Calu3 (cell line): ENCODE measurements around the gene TTLL7. TPM values are rescaled to one million over a fixed set of nuclear protein-coding genes. Genes with fewer than 3 reads are reported as not detected.
A peak's percentile ranks its signal among the peaks of the same experiment; 100 is the strongest.

Experiments used
- BruUV-seq: library from RNA; stranded (reverse); fragments of 400-500 nt; replicated peaks from 2 replicates; lab custom pipeline; 2021; lab: Mats Ljungman, UMichigan
- CTCF ChIA-PET: fragments of 300-600 bp; sonication (Branson Sonifier 250); formaldehyde crosslinking; loops from one replicate; lab custom pipeline; 2022; ENCODE audit warnings: antibody characterized with exemption; lab: Charles Lee
- DNase-seq: peaks from one replicate; pipeline ENCODE4 v3.0.0; 2022
- H3K27ac Mint-ChIP-seq: one replicate; pipeline ENCODE4 v1.8.0; 2022; ENCODE audit warnings: mixed read lengths; ENCODE audit not compliant: unreplicated experiment
- H3K27me3 Mint-ChIP-seq: one replicate; pipeline ENCODE4 v1.8.0; 2022; ENCODE audit warnings: mixed read lengths; ENCODE audit not compliant: unreplicated experiment
- H3K36me3 Mint-ChIP-seq: one replicate; pipeline ENCODE4 v1.8.0; 2022; ENCODE audit warnings: mild to moderate bottlenecking, moderate library complexity, mixed read lengths; ENCODE audit not compliant: insufficient read depth, unreplicated experiment
- H3K4me1 Mint-ChIP-seq: one replicate; pipeline ENCODE4 v1.8.0; 2022; ENCODE audit warnings: mild to moderate bottlenecking, low read depth, mixed read lengths; ENCODE audit not compliant: unreplicated experiment
- H3K4me3 Mint-ChIP-seq: one replicate; pipeline ENCODE4 v1.8.0; 2022; ENCODE audit warnings: mild to moderate bottlenecking, low read depth, moderate library complexity, mixed read lengths; ENCODE audit not compliant: unreplicated experiment
- H3K9me3 Mint-ChIP-seq: one replicate; pipeline ENCODE4 v1.8.0; 2022; ENCODE audit warnings: low read depth, mixed read lengths; ENCODE audit not compliant: unreplicated experiment
- CTCF ChIP-seq: fragments of 200-600 bp; IDR thresholded peaks from one replicate; pipeline ENCODE4 v1.8.0; 2022; ENCODE audit warnings: antibody characterized with exemption; ENCODE audit not compliant: unreplicated experiment
- intact Hi-C: fragments of 100-400 bp; cut with micrococcal nuclease; formaldehyde crosslinking; loops from one replicate; pipeline ENCODE4 v1.10.0; 2022; ENCODE audit not compliant: unreplicated experiment
- total RNA-seq: library from RNA; stranded (reverse); gene quantifications from 2 replicates; pipeline ENCODE4 v1.2.3, GENCODE V29; 2022

TTLL7 gene
- total RNA-seq, 1 experiment from 2014 or later: 4.6 TPM

- no TSS peak for BruUV-seq
- DNase-seq: no peak
- intact Hi-C loops: no loop called here
- Mint-ChIP-seq H3K27me3 (no peaks in the 10 kb centered on the region), H3K27ac (no peak overlapping the region), H3K9me3 (peaks cover 3% of the 10 kb centered on the region), H3K4me1 (no peaks in the 10 kb centered on the region), H3K4me3 (no peak overlapping the region), H3K36me3 (no peaks in the 10 kb centered on the region)
- CTCF ChIA-PET: no interaction called here
- no peak for TF ChIP-seq CTCF
Measured at GRCh38 chr1:83889707-83890106, 109.2 kb downstream of the TTLL7 start.

DNA sequence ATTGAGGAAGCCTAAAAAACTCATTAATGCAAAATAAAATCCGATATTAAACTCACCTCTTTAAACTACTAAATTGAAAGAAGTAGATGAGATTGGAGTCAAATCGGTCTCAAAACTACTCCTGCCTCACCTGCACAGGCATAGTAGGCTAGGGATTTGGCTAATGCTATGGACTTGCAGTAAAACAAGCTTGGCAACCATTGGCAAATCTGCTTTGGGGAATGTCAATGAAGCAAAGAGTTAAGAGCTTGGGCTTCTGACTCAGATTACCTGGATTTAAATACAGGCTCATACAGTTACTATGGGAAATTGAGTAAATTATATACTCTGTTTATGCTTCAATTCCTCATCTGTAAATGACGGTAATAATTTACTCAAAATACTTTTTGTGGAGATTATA lies 111.4 kb downstream of the TTLL7 start:
- no peak for DNase-seq
- H3K9me3 Mint-ChIP-seq: peaks cover 3% of the 10 kb centered on the region
- H3K27ac Mint-ChIP-seq: no peak overlapping the region
- H3K27me3 Mint-ChIP-seq: no peaks in the 10 kb centered on the region
- CTCF ChIA-PET: no interaction called here
- no peaks in the 10 kb centered on the region for H3K36me3 Mint-ChIP-seq
- intact Hi-C loops: no loop called here
- no peaks in the 10 kb centered on the region for H3K4me1 Mint-ChIP-seq
- no peak for TF ChIP-seq CTCF
- no peak overlapping the region for H3K4me3 Mint-ChIP-seq
- BruUV-seq: no TSS peak

- H3K4me1 Mint-ChIP-seq: no peaks in the 10 kb centered on the region
- intact Hi-C loops: no loop called here
- no peaks in the 10 kb centered on the region for H3K36me3 Mint-ChIP-seq
- TF ChIP-seq CTCF: no peak
- DNase-seq: no peak
- peaks cover 3% of the 10 kb centered on the region for H3K9me3 Mint-ChIP-seq
- H3K27me3 Mint-ChIP-seq: no peaks in the 10 kb centered on the region
- no TSS peak for BruUV-seq
- H3K27ac Mint-ChIP-seq: no peak overlapping the region
- CTCF ChIA-PET: interaction anchor here (0.6 kb wide), 1 partner anchor 550 kb away, joined by 4 read pairs; no protein-coding TSS in a partner anchor
- no peak overlapping the region for H3K4me3 Mint-ChIP-seq
Measured at GRCh38 chr1:83883979-83884378, 115.0 kb downstream of the TTLL7 start.

DNA sequence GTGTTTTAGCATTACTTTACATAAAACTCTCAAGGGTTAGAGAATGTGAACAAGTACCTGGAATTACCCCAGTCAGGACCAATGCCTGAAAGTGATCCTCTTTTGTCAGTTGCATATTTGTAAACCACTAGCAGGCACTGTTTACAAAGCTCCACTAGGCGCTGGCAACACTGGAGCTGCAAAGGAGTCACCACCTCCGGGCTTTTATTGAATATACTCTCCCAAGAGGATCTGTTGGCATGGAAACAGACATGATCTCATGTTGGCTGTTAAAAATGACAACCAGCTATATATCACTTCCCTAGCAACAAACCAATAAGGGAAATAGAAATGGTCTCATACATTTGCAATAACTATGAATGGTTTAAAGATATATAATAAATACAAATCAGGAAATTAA lies 116.0 kb downstream of the TTLL7 start:
- no peaks in the 10 kb centered on the region for H3K27me3 Mint-ChIP-seq
- H3K36me3 Mint-ChIP-seq: no peaks in the 10 kb centered on the region
- no TSS peak for BruUV-seq
- CTCF ChIA-PET: no interaction called here
- H3K9me3 Mint-ChIP-seq: no peaks in the 10 kb centered on the region
- H3K4me1 Mint-ChIP-seq: no peaks in the 10 kb centered on the region
- DNase-seq: peak; percentile 4
- H3K4me3 Mint-ChIP-seq: no peak overlapping the region
- intact Hi-C loops: no loop called here
- H3K27ac Mint-ChIP-seq: no peak overlapping the region
- TF ChIP-seq CTCF: no peak
